KMS-11 (cell line): Measurements from ENCODE around the gene STAMBPL1.

Experiments used
- H2AFZ ChIP-seq: fragments of 200-600 bp; sonication (generic); 2 replicates; pipeline ENCODE4 v1.6.1; 2016; ENCODE audit warnings: antibody characterized with exemption, mixed run types, low read depth
- H3K27ac ChIP-seq: fragments of 200-600 bp; sonication (generic); 2 replicates; pipeline ENCODE4 v1.6.1; 2016; ENCODE audit warnings: mild to moderate bottlenecking, mixed run types
- H3K27me3 ChIP-seq: fragments of 200-600 bp; sonication (generic); 2 replicates; pipeline ENCODE4 v1.6.1; 2017; ENCODE audit warnings: mild to moderate bottlenecking, low read depth, mixed run types, moderate library complexity; ENCODE audit not compliant: insufficient read depth
- H3K36me3 ChIP-seq: fragments of 200-600 bp; sonication (generic); 2 replicates; pipeline ENCODE4 v1.6.1; 2017; ENCODE audit warnings: mild to moderate bottlenecking, mixed run types; ENCODE audit not compliant: insufficient read depth
- H3K4me1 ChIP-seq: fragments of 200-600 bp; sonication (generic); 2 replicates; pipeline ENCODE4 v1.6.1; 2016; ENCODE audit warnings: mild to moderate bottlenecking, low read depth, mixed run types; ENCODE audit not compliant: poor library complexity, severe bottlenecking
- H3K4me2 ChIP-seq: fragments of 200-600 bp; sonication (generic); 2 replicates; pipeline ENCODE4 v1.7.0; 2016; ENCODE audit warnings: mild to moderate bottlenecking, mixed run types
- H3K4me3 ChIP-seq: fragments of 200-600 bp; sonication (generic); IDR thresholded peaks from 2 replicates; pipeline ENCODE4 v1.6.1; 2017; ENCODE audit warnings: low read depth, low read length, mixed read lengths; ENCODE audit not compliant: insufficient read depth
- H3K79me2 ChIP-seq: fragments of 200-600 bp; sonication (generic); 2 replicates; pipeline ENCODE4 v1.6.1; 2016; ENCODE audit warnings: low read depth, mixed run types; ENCODE audit not compliant: insufficient read depth
- H3K9ac ChIP-seq: fragments of 200-600 bp; sonication (generic); 2 replicates; pipeline ENCODE4 v1.6.1; 2016; ENCODE audit warnings: mild to moderate bottlenecking, mixed run types
- H4K20me1 ChIP-seq: fragments of 200-600 bp; sonication (generic); 2 replicates; pipeline ENCODE4 v1.6.1; 2016; ENCODE audit warnings: mild to moderate bottlenecking, mixed run types; ENCODE audit not compliant: insufficient read depth
- CTCF ChIP-seq: fragments of 200-600 bp; sonication (generic); conservative IDR thresholded peaks from 2 replicates; pipeline ENCODE4 v1.6.1; 2017; ENCODE audit warnings: low read depth, mild to moderate bottlenecking, antibody characterized with exemption, low read length, moderate library complexity, mixed read lengths

Gene STAMBPL1

DNA sequence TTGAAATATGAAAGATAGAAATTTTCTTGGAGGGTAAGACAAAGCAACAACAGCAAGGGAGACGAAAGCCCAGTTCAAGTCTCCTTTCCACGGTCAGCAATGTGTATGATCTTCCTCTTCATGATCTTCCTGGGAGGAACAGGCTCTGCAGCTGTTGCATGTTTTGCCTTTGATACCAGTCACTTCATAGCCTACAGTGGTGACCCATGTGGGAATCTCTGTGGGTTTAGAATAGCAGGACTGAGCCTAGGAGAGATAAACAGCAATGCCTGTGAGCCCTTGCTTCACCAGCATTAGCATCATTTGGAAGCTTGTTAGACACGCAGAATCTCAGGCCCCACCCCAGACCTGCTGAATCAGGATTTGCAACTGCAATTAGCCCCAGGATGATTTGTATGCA lies 31.8 kb downstream of the STAMBPL1 start:
- no peak overlapping the region for H3K9ac ChIP-seq
- no peak overlapping the region for H2AFZ ChIP-seq
- H3K36me3 ChIP-seq: no peaks in the 10 kb centered on the region
- H3K27ac ChIP-seq: no peak overlapping the region
- H3K4me1 ChIP-seq: no peaks in the 10 kb centered on the region
- H4K20me1 ChIP-seq: no peaks in the 10 kb centered on the region
- H3K4me2 ChIP-seq: no peak overlapping the region
- no peak for TF ChIP-seq CTCF
- H3K27me3 ChIP-seq: no peaks in the 10 kb centered on the region
- H3K4me3 ChIP-seq: no peak overlapping the region
- H3K79me2 ChIP-seq: no peaks in the 10 kb centered on the region

- Histone ChIP-seq H3K79me2 (no peaks in the 10 kb centered on the region), H3K4me2 (no peak overlapping the region), H3K36me3 (no peaks in the 10 kb centered on the region), H3K9ac (no peak overlapping the region), H2AFZ (no peak overlapping the region), H4K20me1 (no peaks in the 10 kb centered on the region), H3K4me3 (no peak overlapping the region), H3K27ac (no peak overlapping the region), H3K4me1 (no peaks in the 10 kb centered on the region), H3K27me3 (no peaks in the 10 kb centered on the region)
- no peak for TF ChIP-seq CTCF
Observed at GRCh38 chr10:88913127-88913526, 33.1 kb downstream of the STAMBPL1 start.

DNA sequence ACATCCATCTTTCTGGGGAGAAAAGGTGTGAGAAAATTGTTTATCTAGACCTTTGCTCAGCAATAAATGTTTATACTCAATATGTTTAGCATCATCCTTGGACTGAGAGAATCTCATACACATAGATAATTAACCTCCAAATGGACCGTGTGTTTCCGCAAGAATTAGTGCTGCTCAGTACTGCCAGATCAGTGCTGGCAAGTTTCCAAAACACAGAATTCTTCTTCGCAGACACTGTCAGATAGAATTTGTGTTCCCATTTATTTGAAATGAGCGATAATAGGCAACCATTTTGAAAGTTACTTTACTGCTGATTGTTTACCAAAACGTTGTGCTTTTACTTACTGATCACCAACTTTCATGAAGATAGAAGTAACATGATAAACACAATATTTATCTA lies 33.7 kb downstream of the STAMBPL1 start:
- H3K4me1 ChIP-seq: no peaks in the 10 kb centered on the region
- no peaks in the 10 kb centered on the region for H3K79me2 ChIP-seq
- no peak overlapping the region for H3K4me3 ChIP-seq
- no peaks in the 10 kb centered on the region for H3K36me3 ChIP-seq
- H3K27me3 ChIP-seq: no peaks in the 10 kb centered on the region
- H3K9ac ChIP-seq: no peak overlapping the region
- no peak overlapping the region for H3K4me2 ChIP-seq
- no peak for TF ChIP-seq CTCF
- no peak overlapping the region for H3K27ac ChIP-seq
- no peaks in the 10 kb centered on the region for H4K20me1 ChIP-seq
- H2AFZ ChIP-seq: no peak overlapping the region

- H3K36me3 ChIP-seq: no peaks in the 10 kb centered on the region
- H3K79me2 ChIP-seq: no peaks in the 10 kb centered on the region
- H3K4me1 ChIP-seq: no peaks in the 10 kb centered on the region
- no peak overlapping the region for H3K9ac ChIP-seq
- H4K20me1 ChIP-seq: no peaks in the 10 kb centered on the region
- no peak overlapping the region for H3K27ac ChIP-seq
- no peak overlapping the region for H3K4me3 ChIP-seq
- no peak for TF ChIP-seq CTCF
- H3K27me3 ChIP-seq: no peaks in the 10 kb centered on the region
- H3K4me2 ChIP-seq: no peak overlapping the region
- H2AFZ ChIP-seq: no peak overlapping the region
Observed at GRCh38 chr10:88915781-88916180, 35.7 kb downstream of the STAMBPL1 start.

DNA sequence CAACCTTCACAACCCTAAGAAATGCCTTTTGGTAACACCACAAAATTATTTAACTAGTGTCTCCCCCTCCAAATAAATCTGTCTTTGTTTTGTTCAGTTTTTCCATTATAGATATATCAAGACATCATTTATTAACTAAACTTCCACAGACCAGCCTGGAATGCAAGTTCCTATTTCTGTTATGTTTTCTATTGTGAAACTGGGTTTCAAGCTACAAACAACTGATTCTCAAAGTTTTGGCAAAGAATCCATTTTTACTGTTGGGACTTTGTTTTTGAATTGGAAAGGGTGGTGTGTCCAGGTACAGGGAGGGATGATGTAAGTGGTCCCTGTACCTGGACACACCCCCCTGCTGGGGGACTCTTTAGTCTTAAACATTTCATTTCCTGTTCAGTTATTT lies 36.2 kb downstream of the STAMBPL1 start:
- Histone ChIP-seq H3K36me3 (no peaks in the 10 kb centered on the region), H3K4me2 (no peak overlapping the region), H3K4me1 (no peaks in the 10 kb centered on the region), H2AFZ (no peak overlapping the region), H3K79me2 (no peaks in the 10 kb centered on the region), H3K27me3 (no peaks in the 10 kb centered on the region), H3K27ac (no peak overlapping the region), H3K9ac (no peak overlapping the region), H3K4me3 (no peak overlapping the region), H4K20me1 (no peaks in the 10 kb centered on the region)
- no peak for TF ChIP-seq CTCF
